IMR-90 (cell line): ENCODE data around the gene SMYD1. TPM values are rescaled to one million over a fixed set of nuclear protein-coding genes. Genes with fewer than 3 reads are reported as not detected.

Source experiments
- ATAC-seq: fragments of 200-7000 bp; cut with Tn5 transposase; 2 replicates; pipeline ENCODE4 v1.9.1; 2020; ENCODE audit warnings: low read depth, mild to moderate bottlenecking, moderate library complexity
- BruUV-seq: library from RNA; stranded (reverse); fragments of 400-500 nt; replicated peaks from 2 replicates; lab custom pipeline; 2021; lab: Mats Ljungman, UMichigan
- CTCF ChIA-PET: fragments of 300-600 bp; formaldehyde crosslinking; extraction: SDS; loops from one replicate; lab custom pipeline; 2021; ENCODE audit warnings: antibody characterized with exemption; lab: Yijun Ruan, JAX
- POLR2A ChIA-PET: fragments of 300-600 bp; sonication (Branson Sonifier 250); formaldehyde crosslinking; loops from one replicate; lab custom pipeline; 2022; ENCODE audit warnings: antibody characterized with exemption; ENCODE audit not compliant: unreplicated experiment; lab: Charles Lee
- DNase-seq: peaks from one replicate; pipeline ENCODE4 v3.0.0; 2013
- H2AFZ ChIP-seq: replicated peaks from 2 replicates; pipeline ENCODE3; 2013; ENCODE audit warnings: low read length, mild to moderate bottlenecking; ENCODE audit not compliant: poor library complexity
- H2AK5ac ChIP-seq: 2 replicates; pipeline ENCODE4 v1.6.1; 2013; ENCODE audit warnings: low read depth, low read length, inconsistent platforms
- H2AK9ac ChIP-seq: replicated peaks from 2 replicates; pipeline ENCODE3; 2013; ENCODE audit warnings: mild to moderate bottlenecking, low read depth, low read length, moderate library complexity; ENCODE audit not compliant: poor library complexity
- H2BK120ac ChIP-seq: 2 replicates; pipeline ENCODE4 v1.6.1; 2013; ENCODE audit warnings: low read depth, low read length, inconsistent platforms
- H2BK15ac ChIP-seq: 3 replicates; pipeline ENCODE4 v1.6.1; 2013; ENCODE audit warnings: low read depth, low read length, inconsistent platforms
- H2BK20ac ChIP-seq: 2 replicates; pipeline ENCODE4 v1.6.1; 2013; ENCODE audit warnings: low read depth, mild to moderate bottlenecking, inconsistent platforms, low read length, moderate library complexity
- H2BK5ac ChIP-seq: 2 replicates; pipeline ENCODE4 v1.6.1; 2013; ENCODE audit warnings: mild to moderate bottlenecking, low read depth, low read length, inconsistent platforms; ENCODE audit not compliant: poor library complexity, severe bottlenecking
- H3K14ac ChIP-seq: replicated peaks from 2 replicates; pipeline ENCODE4 v1.6.1; 2013; ENCODE audit warnings: low read depth, low read length, inconsistent platforms
- H3K18ac ChIP-seq: 2 replicates; pipeline ENCODE4 v1.6.1; 2013; ENCODE audit warnings: low read depth, low read length, control low read depth
- H3K23ac ChIP-seq: 2 replicates; pipeline ENCODE4 v1.6.1; 2013; ENCODE audit warnings: low read depth, low read length, inconsistent platforms
- H3K27ac ChIP-seq: 2 replicates; pipeline ENCODE4 v1.5.1; 2013; ENCODE audit warnings: mild to moderate bottlenecking, control low read depth, low read length; ENCODE audit not compliant: insufficient read depth
- H3K27me3 ChIP-seq: 2 replicates; pipeline ENCODE4 v1.6.1; 2013; ENCODE audit warnings: low read length; ENCODE audit not compliant: control insufficient read depth, insufficient read depth
- H3K36me3 ChIP-seq: 2 replicates; pipeline ENCODE4 v1.6.1; 2013; ENCODE audit warnings: low read length, mixed read lengths; ENCODE audit not compliant: control insufficient read depth, insufficient read depth
- H3K4ac ChIP-seq: 2 replicates; pipeline ENCODE4 v1.6.1; 2013; ENCODE audit warnings: low read depth, low read length, inconsistent platforms
- H3K4me1 ChIP-seq: 2 replicates; pipeline ENCODE4 v1.6.1; 2013; ENCODE audit warnings: low read length, mixed read lengths; ENCODE audit not compliant: control insufficient read depth, insufficient read depth
- H3K4me2 ChIP-seq: 2 replicates; pipeline ENCODE4 v1.6.1; 2013; ENCODE audit warnings: low read depth, mild to moderate bottlenecking, control low read depth, low read length, moderate library complexity
- H3K4me3 ChIP-seq: 2 replicates; pipeline ENCODE4 v1.5.1; 2013; ENCODE audit warnings: low read depth, mild to moderate bottlenecking, control low read depth, low read length, moderate library complexity; ENCODE audit not compliant: insufficient read depth
- H3K56ac ChIP-seq: 2 replicates; pipeline ENCODE4 v1.6.1; 2013; ENCODE audit warnings: low read length, inconsistent platforms; ENCODE audit not compliant: insufficient read depth; ENCODE audit errors: extremely low read depth
- H3K79me1 ChIP-seq, 2 experiments: 2 replicates each; pipeline ENCODE4 v1.6.1; 2013; ENCODE audit warnings: low read length in 2 of 2, inconsistent platforms in 1 of 2, low read depth in 1 of 2
- H3K9ac ChIP-seq: 2 replicates; pipeline ENCODE4 v1.6.1; 2013; ENCODE audit warnings: low read depth, low read length, control low read depth
- H3K9me1 ChIP-seq: 2 replicates; pipeline ENCODE4 v1.6.1; 2013; ENCODE audit warnings: low read length, inconsistent platforms; ENCODE audit not compliant: insufficient read depth
- H3K9me3 ChIP-seq: 2 replicates; pipeline ENCODE4 v1.6.1; 2013; ENCODE audit warnings: low read length; ENCODE audit not compliant: control insufficient read depth, insufficient read depth
- H4K20me1 ChIP-seq: 2 replicates; pipeline ENCODE4 v1.6.1; 2013; ENCODE audit warnings: low read length, inconsistent platforms; ENCODE audit not compliant: insufficient read depth
- H4K5ac ChIP-seq: 2 replicates; pipeline ENCODE4 v1.6.1; 2013; ENCODE audit warnings: mild to moderate bottlenecking, low read depth, low read length, control low read depth
- H4K8ac ChIP-seq, 2 experiments: 2 replicates each; pipeline ENCODE4 v1.6.1; 2013; ENCODE audit warnings: low read depth in 2 of 2, low read length in 2 of 2, control low read depth in 1 of 2, inconsistent platforms in 1 of 2
- H4K91ac ChIP-seq: 2 replicates; pipeline ENCODE4 v1.6.1; 2013; ENCODE audit warnings: low read depth, low read length, inconsistent platforms; ENCODE audit not compliant: insufficient read depth
- BHLHE40 ChIP-seq: fragments of 150-350 bp; IDR thresholded peaks from 2 replicates; pipeline ENCODE4 v1.6.1; 2016; ENCODE audit warnings: mild to moderate bottlenecking, low read depth, low read length
- CEBPB ChIP-seq: IDR thresholded peaks from 2 replicates; pipeline ENCODE4 v1.6.1; 2012; ENCODE audit warnings: low read depth, low read length, improper control_type of control experiment
- CHD1 ChIP-seq: IDR thresholded peaks from 2 replicates; pipeline ENCODE4 v1.6.1; 2012; ENCODE audit warnings: low read depth, low read length, improper control_type of control experiment
- CTCF ChIP-seq: conservative IDR thresholded peaks from 2 replicates; pipeline ENCODE4 v1.5.1; 2012; ENCODE audit warnings: mild to moderate bottlenecking, low read depth, low read length, improper control_type of control experiment
- ELK1 ChIP-seq: fragments of 150-350 bp; IDR thresholded peaks from 2 replicates; pipeline ENCODE4 v1.6.1; 2016; ENCODE audit warnings: low read depth, mild to moderate bottlenecking, low read length, moderate library complexity, borderline replicate concordance
- FOS ChIP-seq: fragments of 150-350 bp; IDR thresholded peaks from 2 replicates; pipeline ENCODE4 v1.6.1; 2016; ENCODE audit warnings: low read depth, low read length
- MAFK ChIP-seq: IDR thresholded peaks from 2 replicates; pipeline ENCODE4 v1.6.1; 2012; ENCODE audit warnings: low read depth, low read length, improper control_type of control experiment
- MAZ ChIP-seq: IDR thresholded peaks from 2 replicates; pipeline ENCODE4 v1.6.1; 2012; ENCODE audit warnings: low read depth, mild to moderate bottlenecking, low read length, improper control_type of control experiment, moderate library complexity, borderline replicate concordance
- NFE2L2 ChIP-seq: fragments of 150-350 bp; IDR thresholded peaks from 2 replicates; pipeline ENCODE4 v1.6.1; 2016; ENCODE audit warnings: low read depth, mild to moderate bottlenecking, low read length
- POLR2A ChIP-seq: IDR thresholded peaks from 2 replicates; pipeline ENCODE4 v1.6.1; 2012; ENCODE audit warnings: mild to moderate bottlenecking, low read depth, low read length
- RAD21 ChIP-seq: IDR thresholded peaks from 2 replicates; pipeline ENCODE4 v1.6.1; 2012; ENCODE audit warnings: low read length, improper control_type of control experiment
- RCOR1 ChIP-seq: IDR thresholded peaks from 2 replicates; pipeline ENCODE4 v1.6.1; 2012; ENCODE audit warnings: mild to moderate bottlenecking, low read length, improper control_type of control experiment; ENCODE audit not compliant: insufficient replicate concordance
- RFX5 ChIP-seq: IDR thresholded peaks from 2 replicates; pipeline ENCODE4 v1.8.0; 2012; ENCODE audit warnings: low read depth, mild to moderate bottlenecking, low read length, moderate library complexity
- SMC3 ChIP-seq: fragments of 150-350 bp; IDR thresholded peaks from 2 replicates; pipeline ENCODE4 v1.6.1; 2016; ENCODE audit warnings: low read depth, mild to moderate bottlenecking, antibody characterized with exemption, low read length, moderate library complexity
- USF2 ChIP-seq: fragments of 150-350 bp; IDR thresholded peaks from 2 replicates; pipeline ENCODE4 v1.6.1; 2017; ENCODE audit warnings: mild to moderate bottlenecking, antibody characterized with exemption, low read length, low read depth
- WGBS, 2 experiments: methylation state at CpG; one replicate each; pipeline versions ENCODE4 v1.1.5 to v1.1.7; 2013; ENCODE audit warnings: missing lambda C conversion rate in 2 of 2; ENCODE audit not compliant: insufficient read length in 1 of 2; ENCODE audit errors: extremely low coverage in 2 of 2; 5-methylcytosine and 5-hydroxymethylcytosine counted together
- dilution Hi-C: fragments of 300-500 bp; cut with HindIII; formaldehyde crosslinking; loops from one replicate; pipeline ENCODE4 v1.14.3; 2018; ENCODE audit warnings: low sequenced_read_pairs; ENCODE audit not compliant: unreplicated experiment
- in situ Hi-C: fragments of 300-500 bp; cut with MboI; formaldehyde crosslinking; loops from 3 replicates; pipeline ENCODE4 v1.14.3; 2019; ENCODE audit warnings: low sequenced_read_pairs, inconsistent platforms, mixed read lengths
- intact Hi-C: fragments of 100-400 bp; cut with micrococcal nuclease; formaldehyde crosslinking; loops from 2 replicates; pipeline ENCODE4 v1.10.0; 2022
- polyA plus RNA-seq, 3 experiments: library from polyadenylated mRNA; depleted of rRNA; stranded (reverse); fragments of >200 nt; gene quantifications; 2 replicates each; pipeline ENCODE4 v1.2.3, GENCODE V29; 2012; ENCODE audit warnings: low replicate concordance in 1 of 3
- total RNA-seq: library from RNA; depleted of rRNA; stranded (reverse); fragments of >200 nt; gene quantifications from 2 replicates; pipeline ENCODE4 v1.2.3, GENCODE V29; 2012

The SMYD1 gene
- total and polyA plus RNA-seq, 2 of the 4 experiments (the other 2 are of a cell fraction), result not detected

- no peak overlapping the region for H2AK9ac ChIP-seq
- H2BK5ac ChIP-seq, result no peak overlapping the region
- H4K5ac ChIP-seq, result no peak overlapping the region
- no peaks in the 10 kb centered on the region for H3K4me1 ChIP-seq
- H3K14ac ChIP-seq, result no peak overlapping the region
- H4K91ac ChIP-seq, result no peak overlapping the region
- 60% methylated on average over 2 of the region's 11 CpGs; no CpG with 5 or more reads in 1 of the 2 experiments for WGBS, 2 experiments
- H3K9me3 ChIP-seq, result no peaks in the 10 kb centered on the region
- CTCF ChIA-PET, result interaction anchor here (0.7 kb wide), 1 partner anchor 101 kb away, joined by 5 read pairs; no protein-coding TSS in a partner anchor
- H2AK5ac ChIP-seq, result no peak overlapping the region
- no peak overlapping the region for H3K4me2 ChIP-seq
- no peak overlapping the region for H3K4ac ChIP-seq
- peaks cover 3% of the 10 kb centered on the region for H3K27me3 ChIP-seq
- no peak overlapping the region for H3K9ac ChIP-seq
- no peak overlapping the region for H2BK20ac ChIP-seq
- no peak overlapping the region for H2BK120ac ChIP-seq
- in situ Hi-C loops, result no loop called here
- H3K36me3 ChIP-seq, result no peaks in the 10 kb centered on the region
- dilution Hi-C loops, result no loop called here
- H3K9me1 ChIP-seq, result no peaks in the 10 kb centered on the region
- no peak for ATAC-seq
- H2AFZ ChIP-seq, result no peak overlapping the region
- H3K56ac ChIP-seq, result no peak overlapping the region
- no peak overlapping the region for H3K18ac ChIP-seq
- no peak overlapping the region for H2BK15ac ChIP-seq
- H3K23ac ChIP-seq, result no peak overlapping the region
- BruUV-seq, result no TSS peak
- intact Hi-C loops, result no loop called here
- no peak overlapping the region for H4K8ac ChIP-seq
- no peaks in the 10 kb centered on the region for H4K20me1 ChIP-seq
- DNase-seq, result no peak
- H3K4me3 ChIP-seq, result no peak overlapping the region
- POLR2A ChIA-PET, result no interaction called here
- H3K79me1 ChIP-seq, result no peaks in the 10 kb centered on the region
- no peak overlapping the region for H3K27ac ChIP-seq
- TF ChIP-seq RFX5 (no peak), MAZ (no peak), CTCF (no peak), MAFK (no peak), CHD1 (no peak), NFE2L2 (no peak), SMC3 (no peak), RAD21 (no peak), RCOR1 (no peak), CEBPB (no peak), ELK1 (no peak), FOS (no peak), BHLHE40 (no peak), USF2 (no peak), POLR2A (no peak)
Measured at GRCh38 chr2:88161446-88162244, 94.0 kb downstream of the SMYD1 start.
